Thoracic aorta (tissue), 2 donors: Measurements from ENCODE around the gene MRPL36. TPM values are rescaled to one million over a fixed set of nuclear protein-coding genes. Genes with fewer than 3 reads are reported as not detected.

ENCODE experiments used
- ATAC-seq: fragments of 150-250 bp; one replicate; pipeline ENCODE4 v1.8.0; 2017; ENCODE audit warnings: low read depth; ENCODE audit not compliant: insufficient number of reproducible peaks, low FRiP score
- DNase-seq: peaks from one replicate; pipeline ENCODE4 v3.0.0-alpha.2; 2020; ENCODE audit warnings: low spot score
- H3K27ac ChIP-seq, 2 donors: fragments of 200-600 bp; sonication (generic); 1 replicate in 1 of 2; 2 replicates in 1 of 2; pipeline ENCODE4 v1.5.1; 2016; ENCODE audit warnings: mild to moderate bottlenecking in 2 of 2, moderate library complexity in 2 of 2
- H3K27me3 ChIP-seq: fragments of 200-600 bp; sonication (generic); replicated peaks from 2 replicates; pipeline ENCODE4 v1.6.0; 2016; ENCODE audit warnings: mild to moderate bottlenecking; ENCODE audit not compliant: insufficient read depth
- H3K36me3 ChIP-seq: fragments of 200-600 bp; sonication (generic); one replicate; pipeline ENCODE4 v1.5.1; 2016
- H3K4me1 ChIP-seq, 2 donors: fragments of 200-600 bp; sonication (generic); 1 replicate in 1 of 2; 2 replicates in 1 of 2; pipeline versions ENCODE4 v1.5.1 to v1.6.0; 2016; ENCODE audit warnings: low read depth in 2 of 2, mild to moderate bottlenecking in 1 of 2; ENCODE audit not compliant: control insufficient read depth in 1 of 2
- H3K4me3 ChIP-seq: fragments of 200-600 bp; sonication (generic); 2 replicates; pipeline ENCODE4 v1.5.1; 2016; ENCODE audit warnings: mild to moderate bottlenecking
- H3K9me3 ChIP-seq: fragments of 200-600 bp; sonication (generic); 2 replicates; pipeline ENCODE4 v1.5.1; 2016
- CTCF ChIP-seq: fragments of 200-600 bp; sonication (generic); IDR thresholded peaks from one replicate; pipeline ENCODE4 v1.5.1; 2019; ENCODE audit warnings: antibody characterized with exemption
- total RNA-seq, 2 donors: library from RNA; depleted of rRNA; stranded (reverse); fragments of >200 nt; gene quantifications; one replicate each; pipeline versions ENCODE4 v1.1.0 to v1.2.3, GENCODE V29; 2016

Gene MRPL36
- total RNA-seq, 2 donors from 2014 or later, result 26.2 to 26.9 TPM

- no peak for TF ChIP-seq CTCF
- Histone ChIP-seq H3K27ac (no peak overlapping the region), H3K4me3 (no peak overlapping the region), H3K9me3 (no peaks in the 10 kb centered on the region), H3K27me3 (no peaks in the 10 kb centered on the region), H3K36me3 (no peaks in the 10 kb centered on the region), H3K4me1 (no peaks in the 10 kb centered on the region)
- DNase-seq, result no peak
- no peak for ATAC-seq
Observed at GRCh38 chr5:1838013-1838412, 38.4 kb upstream of the MRPL36 start.

DNA sequence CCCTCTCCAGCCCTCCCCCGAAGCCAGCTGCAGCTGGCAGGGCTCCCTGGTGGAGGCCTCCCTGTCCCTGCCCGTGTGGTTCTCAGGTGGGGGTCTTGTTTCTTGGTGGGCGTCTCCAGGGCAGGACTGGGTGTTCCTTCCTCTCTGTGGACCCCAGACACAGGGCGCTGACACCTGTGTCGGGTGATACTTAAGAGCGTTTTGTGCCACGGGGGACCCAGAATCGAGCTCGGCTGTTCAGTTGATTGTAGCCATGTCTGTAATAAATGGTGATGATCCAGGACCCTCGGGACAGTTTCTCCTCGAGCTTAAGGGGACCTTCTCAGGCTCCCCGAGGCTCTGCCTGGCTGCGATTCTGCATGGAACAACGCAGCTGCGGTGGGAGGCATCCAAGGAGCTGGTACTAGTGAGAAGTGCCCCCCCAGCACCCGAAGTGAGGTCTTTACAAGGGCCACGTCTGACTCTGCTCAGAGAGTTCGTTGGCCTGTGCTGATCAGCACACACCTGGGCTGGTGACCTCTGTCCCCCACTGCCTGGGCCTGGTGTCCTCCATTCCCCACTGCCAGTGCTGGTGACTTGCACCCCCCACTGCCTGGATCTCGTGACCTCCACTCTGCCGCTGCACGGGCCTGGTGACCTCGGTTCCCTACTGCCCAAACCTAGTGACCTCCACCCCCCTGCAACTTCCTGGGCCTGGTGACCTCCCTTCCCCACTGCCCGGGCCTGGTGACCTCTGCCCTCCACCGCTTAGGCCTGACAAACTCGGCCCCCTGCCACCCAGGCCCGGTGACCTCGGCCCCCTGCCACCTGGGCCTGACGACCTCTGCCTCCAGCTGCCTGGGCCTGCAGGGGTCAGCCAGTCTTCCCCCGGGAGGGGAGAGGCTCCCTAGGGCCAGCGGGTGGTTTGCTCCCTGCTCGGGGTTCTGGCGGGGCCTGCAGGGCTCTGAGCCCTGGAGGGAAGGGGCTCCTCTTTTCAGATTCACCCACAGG is 37.5 kb upstream of the MRPL36 start:
- no peak overlapping the region for H3K27ac ChIP-seq
- no peaks in the 10 kb centered on the region for H3K27me3 ChIP-seq
- H3K36me3 ChIP-seq, result no peaks in the 10 kb centered on the region
- DNase-seq (no peak), ATAC-seq (no peak)
- no peak for TF ChIP-seq CTCF
- H3K4me1 ChIP-seq, result no peaks in the 10 kb centered on the region
- no peak overlapping the region for H3K4me3 ChIP-seq
- no peaks in the 10 kb centered on the region for H3K9me3 ChIP-seq

- Histone ChIP-seq H3K36me3 (no peaks in the 10 kb centered on the region), H3K4me1 (no peaks in the 10 kb centered on the region), H3K27me3 (no peaks in the 10 kb centered on the region), H3K4me3 (no peak overlapping the region), H3K27ac (no peak overlapping the region), H3K9me3 (no peaks in the 10 kb centered on the region)
- ATAC-seq (no peak), DNase-seq (no peak)
- no peak for TF ChIP-seq CTCF
Observed at GRCh38 chr5:1836176-1836890, 36.7 kb upstream of the MRPL36 start.

GRCh38 chr5:1835431-1835830 is 35.8 kb upstream of the MRPL36 start:
- ATAC-seq, result no peak
- Histone ChIP-seq H3K27me3 (no peaks in the 10 kb centered on the region), H3K36me3 (no peaks in the 10 kb centered on the region), H3K27ac (no peak overlapping the region), H3K4me1 (no peaks in the 10 kb centered on the region), H3K4me3 (no peak overlapping the region), H3K9me3 (no peaks in the 10 kb centered on the region)
- DNase-seq, result no peak
- TF ChIP-seq CTCF, result no peak

DNA sequence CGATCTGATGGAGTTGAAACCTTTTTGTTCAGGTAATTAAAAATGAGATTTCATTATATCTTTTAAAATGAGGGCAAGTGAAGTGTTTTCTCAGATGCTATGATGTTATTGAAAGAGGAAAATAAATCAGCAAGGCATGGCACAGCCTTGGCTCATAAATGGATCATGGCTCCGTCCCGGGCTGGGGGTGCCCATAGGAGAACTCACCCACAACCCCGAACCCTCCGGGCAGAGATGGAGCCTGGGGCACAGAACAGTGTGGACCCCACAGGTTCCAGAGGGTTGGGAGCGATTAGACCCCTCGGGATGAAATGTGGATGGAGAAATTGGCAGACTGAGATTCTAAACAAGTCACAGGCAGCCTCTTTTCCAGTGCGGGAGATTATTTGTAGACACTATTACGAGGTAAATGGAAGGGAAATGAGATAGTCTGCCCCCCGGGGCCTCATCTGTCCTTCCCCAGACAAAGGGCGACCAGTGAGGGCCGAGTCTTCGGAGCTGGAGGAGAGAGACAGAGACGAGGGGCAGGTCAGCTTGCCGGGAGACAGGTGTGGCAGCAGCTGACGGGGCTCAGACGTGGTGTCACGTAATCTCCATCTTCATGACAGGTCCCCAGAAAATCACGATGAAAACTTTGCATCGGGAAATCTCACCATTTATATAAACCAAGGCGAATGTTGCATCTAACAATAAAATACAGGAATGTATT is 35.2 kb upstream of the MRPL36 start:
- no peaks in the 10 kb centered on the region for H3K4me1 ChIP-seq
- no peaks in the 10 kb centered on the region for H3K9me3 ChIP-seq
- no peak overlapping the region for H3K27ac ChIP-seq
- ATAC-seq, result no peak
- H3K4me3 ChIP-seq, result no peak overlapping the region
- TF ChIP-seq CTCF, result no peak
- H3K36me3 ChIP-seq, result no peaks in the 10 kb centered on the region
- DNase-seq, result no peak
- H3K27me3 ChIP-seq, result no peaks in the 10 kb centered on the region
